ENCODE data around the gene KCNK4.

KCNK4 gene

DNA sequence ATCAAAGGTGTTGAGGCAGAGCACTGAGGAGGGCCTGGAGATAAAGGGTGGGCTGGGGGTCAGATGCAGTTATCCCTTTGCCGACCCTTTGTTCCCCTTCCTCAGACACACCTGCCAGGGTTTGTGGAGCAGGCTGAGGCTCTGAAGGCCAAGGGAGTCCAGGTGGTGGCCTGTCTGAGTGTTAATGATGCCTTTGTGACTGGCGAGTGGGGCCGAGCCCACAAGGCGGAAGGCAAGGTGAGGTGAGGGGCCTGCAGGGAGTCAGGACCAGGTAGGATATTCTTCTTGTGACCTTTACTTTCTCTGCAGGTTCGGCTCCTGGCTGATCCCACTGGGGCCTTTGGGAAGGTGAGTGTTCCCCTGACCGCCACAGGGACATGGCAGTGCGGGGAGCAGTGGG lies 29.5 kb downstream of the KCNK4 start:
- TF ChIP-seq EZH2phosphoT487 (IDR thresholded peaks at IDR 0.05; ENCODE audit: borderline replicate concordance), result no peak
- TF ChIP-seq, protein P1, sequence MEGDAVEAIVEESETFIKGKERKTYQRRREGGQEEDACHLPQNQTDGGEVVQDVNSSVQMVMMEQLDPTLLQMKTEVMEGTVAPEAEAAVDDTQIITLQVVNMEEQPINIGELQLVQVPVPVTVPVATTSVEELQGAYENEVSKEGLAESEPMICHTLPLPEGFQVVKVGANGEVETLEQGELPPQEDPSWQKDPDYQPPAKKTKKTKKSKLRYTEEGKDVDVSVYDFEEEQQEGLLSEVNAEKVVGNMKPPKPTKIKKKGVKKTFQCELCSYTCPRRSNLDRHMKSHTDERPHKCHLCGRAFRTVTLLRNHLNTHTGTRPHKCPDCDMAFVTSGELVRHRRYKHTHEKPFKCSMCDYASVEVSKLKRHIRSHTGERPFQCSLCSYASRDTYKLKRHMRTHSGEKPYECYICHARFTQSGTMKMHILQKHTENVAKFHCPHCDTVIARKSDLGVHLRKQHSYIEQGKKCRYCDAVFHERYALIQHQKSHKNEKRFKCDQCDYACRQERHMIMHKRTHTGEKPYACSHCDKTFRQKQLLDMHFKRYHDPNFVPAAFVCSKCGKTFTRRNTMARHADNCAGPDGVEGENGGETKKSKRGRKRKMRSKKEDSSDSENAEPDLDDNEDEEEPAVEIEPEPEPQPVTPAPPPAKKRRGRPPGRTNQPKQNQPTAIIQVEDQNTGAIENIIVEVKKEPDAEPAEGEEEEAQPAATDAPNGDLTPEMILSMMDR (conservative IDR thresholded peaks at IDR 0.05; ENCODE audit: low read length), result no peak
- peaks cover 41% of the 10 kb centered on the region for H3K79me2 ChIP-seq (ENCODE audit: insufficient read depth, low read length)
- H4K20me1 ChIP-seq (ENCODE audit: insufficient read depth, low read length, poor library complexity, severe bottlenecking), result peaks cover 10% of the 10 kb centered on the region
- H3K9me3 ChIP-seq (ENCODE audit: insufficient read depth, low read depth, low read length), result no peaks in the 10 kb centered on the region
- peaks cover 22% of the 10 kb centered on the region for H3K4me1 ChIP-seq (ENCODE audit: insufficient read depth, low read length, poor library complexity, severe bottlenecking)
- peaks cover 7% of the 10 kb centered on the region; the same call in 1 of the 2 replicates for H3F3A ChIP-seq (ENCODE audit: low read depth)
- H3K9ac ChIP-seq (ENCODE audit: low read depth, low read length, poor library complexity, severe bottlenecking), result peak overlapping the region; percentile 0
- H3K4me2 ChIP-seq (ENCODE audit: low read depth, low read length, poor library complexity, severe bottlenecking), result peak overlapping the region; percentile 13
- no peak overlapping the region for H3K4me3 ChIP-seq (ENCODE audit: low read length, poor library complexity, severe bottlenecking)
- no peaks in the 10 kb centered on the region for H3K9me2 ChIP-seq (replicated peaks; ENCODE audit: low read depth, low read length)
- H2AFZ ChIP-seq (ENCODE audit: low read length), result no peak overlapping the region
- H3K27me3 ChIP-seq (ENCODE audit: insufficient read depth, low read length, poor library complexity, severe bottlenecking), result no peaks in the 10 kb centered on the region
- peaks cover under 1% of the 10 kb centered on the region; the same call in 1 of the 2 replicates for H3K36me3 ChIP-seq (ENCODE audit: insufficient read depth, low read length)

DNA sequence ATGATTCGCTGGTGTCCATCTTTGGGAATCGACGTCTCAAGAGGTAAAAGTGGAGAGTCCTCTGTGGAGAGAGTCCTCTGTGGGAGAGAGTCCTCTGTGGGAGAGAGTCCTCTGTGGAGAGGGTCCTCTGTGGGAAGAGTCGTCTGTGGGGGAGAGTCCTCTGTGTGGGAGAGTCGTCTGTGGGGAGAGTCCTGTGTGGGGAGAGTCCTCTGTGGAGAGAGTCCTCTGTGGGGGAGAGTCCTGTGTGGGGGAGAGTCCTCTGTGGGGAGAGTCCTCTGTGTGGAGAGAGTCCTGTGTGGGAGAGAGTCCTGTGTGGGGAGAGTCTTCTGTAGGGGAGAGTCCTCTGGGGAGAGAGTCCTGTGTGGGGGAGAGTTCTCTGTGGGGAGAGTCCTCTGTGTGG lies 29.9 kb downstream of the KCNK4 start:
- Histone ChIP-seq H3K36me3 (ENCODE audit: insufficient read depth, low read length) (no peaks in the 10 kb centered on the region), H3K4me3 (ENCODE audit: low read length, poor library complexity, severe bottlenecking) (no peak overlapping the region), H3K27me3 (ENCODE audit: insufficient read depth, low read length, poor library complexity, severe bottlenecking) (no peaks in the 10 kb centered on the region), H3K4me1 (ENCODE audit: insufficient read depth, low read length, poor library complexity, severe bottlenecking) (peaks cover 22% of the 10 kb centered on the region), H3F3A (ENCODE audit: low read depth) (peaks cover 7% of the 10 kb centered on the region; the same call in 1 of the 2 replicates), H3K9me3 (ENCODE audit: insufficient read depth, low read depth, low read length) (no peaks in the 10 kb centered on the region), H3K79me2 (ENCODE audit: insufficient read depth, low read length) (peaks cover 37% of the 10 kb centered on the region), H3K4me2 (ENCODE audit: low read depth, low read length, poor library complexity, severe bottlenecking) (no peak overlapping the region), H2AFZ (ENCODE audit: low read length) (no peak overlapping the region), H3K9ac (ENCODE audit: low read depth, low read length, poor library complexity, severe bottlenecking) (no peak overlapping the region), H4K20me1 (ENCODE audit: insufficient read depth, low read length, poor library complexity, severe bottlenecking) (peaks cover 9% of the 10 kb centered on the region), H3K9me2 (replicated peaks; ENCODE audit: low read depth, low read length) (no peaks in the 10 kb centered on the region)
- no peak for TF ChIP-seq EZH2phosphoT487 (IDR thresholded peaks at IDR 0.05; ENCODE audit: borderline replicate concordance)
- TF ChIP-seq, protein P1 (conservative IDR thresholded peaks at IDR 0.05; ENCODE audit: low read length), result no peak

DNA sequence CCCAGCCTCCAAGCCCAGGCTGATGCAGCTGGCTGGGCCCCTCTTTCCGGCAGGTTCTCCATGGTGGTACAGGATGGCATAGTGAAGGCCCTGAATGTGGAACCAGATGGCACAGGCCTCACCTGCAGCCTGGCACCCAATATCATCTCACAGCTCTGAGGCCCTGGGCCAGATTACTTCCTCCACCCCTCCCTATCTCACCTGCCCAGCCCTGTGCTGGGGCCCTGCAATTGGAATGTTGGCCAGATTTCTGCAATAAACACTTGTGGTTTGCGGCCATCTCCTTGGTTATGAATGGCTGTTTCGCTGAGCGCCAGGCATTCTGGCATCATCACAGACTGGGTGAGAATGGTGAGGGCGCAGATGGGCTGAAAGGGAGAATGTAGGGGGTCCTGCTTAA lies 30.4 kb downstream of the KCNK4 start:
- no peaks in the 10 kb centered on the region for H3K36me3 ChIP-seq (ENCODE audit: insufficient read depth, low read length)
- no peak overlapping the region for H2AFZ ChIP-seq (ENCODE audit: low read length)

More for the DNA sequence above, 30.4 kb downstream of the KCNK4 start:
- Histone ChIP-seq H3K9me3 (ENCODE audit: insufficient read depth, low read depth, low read length) (no peaks in the 10 kb centered on the region), H3K9ac (ENCODE audit: low read depth, low read length, poor library complexity, severe bottlenecking) (no peak overlapping the region), H3K4me2 (ENCODE audit: low read depth, low read length, poor library complexity, severe bottlenecking) (no peak overlapping the region), H3K27me3 (ENCODE audit: insufficient read depth, low read length, poor library complexity, severe bottlenecking) (no peaks in the 10 kb centered on the region), H3K9me2 (replicated peaks; ENCODE audit: low read depth, low read length) (no peaks in the 10 kb centered on the region), H4K20me1 (ENCODE audit: insufficient read depth, low read length, poor library complexity, severe bottlenecking) (peaks cover 6% of the 10 kb centered on the region), H3K4me3 (ENCODE audit: low read length, poor library complexity, severe bottlenecking) (no peak overlapping the region), H3K4me1 (ENCODE audit: insufficient read depth, low read length, poor library complexity, severe bottlenecking) (peaks cover 22% of the 10 kb centered on the region), H3K79me2 (ENCODE audit: insufficient read depth, low read length) (peaks cover 31% of the 10 kb centered on the region), H3F3A (ENCODE audit: low read depth) (peaks cover 7% of the 10 kb centered on the region; the same call in 1 of the 2 replicates)
- no peak for TF ChIP-seq EZH2phosphoT487 (IDR thresholded peaks at IDR 0.05; ENCODE audit: borderline replicate concordance)
- TF ChIP-seq, protein P1 (conservative IDR thresholded peaks at IDR 0.05; ENCODE audit: low read length), result no peak

Measured in Loucy (cell line).